NT2/D1 (cell line): ENCODE data around the gene SUSD1.

Experiments used
- SUZ12 ChIP-seq: IDR thresholded peaks from 2 replicates; pipeline ENCODE4 v1.6.1; 2011; ENCODE audit not compliant: insufficient read length, insufficient read depth; ENCODE audit errors: extremely low read depth
- YY1 ChIP-seq: IDR thresholded peaks from 2 replicates; pipeline ENCODE4 v1.6.1; 2011; ENCODE audit not compliant: insufficient read length, insufficient read depth
- ZNF274 ChIP-seq: IDR thresholded peaks from 2 replicates; pipeline ENCODE4 v1.6.1; 2011; ENCODE audit warnings: mild to moderate bottlenecking, low read depth, low read length

- TF ChIP-seq YY1 (no peak), ZNF274 (no peak), SUZ12 (no peak)
Measured at GRCh38 chr9:112059145-112059965, 115.7 kb downstream of the SUSD1 start.
